ENCODE measurements around the gene EEIG2.
A peak's percentile ranks its signal among the peaks of the same experiment; 100 is the strongest.

EEIG2 gene

DNA sequence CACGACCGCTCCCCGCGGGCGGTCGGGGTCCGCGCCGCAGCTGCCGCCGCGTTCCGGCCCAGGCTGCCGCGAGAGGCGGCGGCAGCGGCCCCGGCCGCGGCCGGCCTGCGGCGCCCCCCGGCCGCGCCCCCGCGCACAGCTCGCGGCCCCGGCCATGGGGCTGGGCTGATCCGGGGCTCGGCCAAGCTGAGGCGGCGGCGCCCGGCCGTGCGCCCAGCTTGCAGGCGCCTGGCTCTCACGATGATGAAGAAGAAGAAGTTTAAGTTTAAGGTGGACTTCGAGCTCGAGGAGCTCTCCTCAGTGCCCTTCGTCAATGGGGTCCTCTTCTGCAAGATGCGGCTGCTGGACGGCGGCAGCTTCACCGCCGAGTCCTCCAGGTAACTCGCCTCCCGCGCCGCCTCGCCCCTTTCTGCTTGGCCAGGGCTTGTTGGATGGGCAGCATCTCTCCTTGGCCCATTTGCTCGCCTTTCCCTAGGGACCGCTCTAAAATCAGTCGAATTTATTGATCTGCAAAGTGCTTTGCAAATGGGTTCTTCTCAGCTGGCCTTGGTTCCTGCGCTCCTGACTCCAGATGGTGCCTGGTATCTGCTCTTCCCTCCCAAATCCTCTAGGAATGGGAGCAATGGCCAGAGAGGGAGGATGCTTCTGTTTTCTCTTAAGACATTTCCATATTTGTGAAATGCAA is 431 bp downstream of the EEIG2 start:
- TF ChIP-seq, protein P1, sequence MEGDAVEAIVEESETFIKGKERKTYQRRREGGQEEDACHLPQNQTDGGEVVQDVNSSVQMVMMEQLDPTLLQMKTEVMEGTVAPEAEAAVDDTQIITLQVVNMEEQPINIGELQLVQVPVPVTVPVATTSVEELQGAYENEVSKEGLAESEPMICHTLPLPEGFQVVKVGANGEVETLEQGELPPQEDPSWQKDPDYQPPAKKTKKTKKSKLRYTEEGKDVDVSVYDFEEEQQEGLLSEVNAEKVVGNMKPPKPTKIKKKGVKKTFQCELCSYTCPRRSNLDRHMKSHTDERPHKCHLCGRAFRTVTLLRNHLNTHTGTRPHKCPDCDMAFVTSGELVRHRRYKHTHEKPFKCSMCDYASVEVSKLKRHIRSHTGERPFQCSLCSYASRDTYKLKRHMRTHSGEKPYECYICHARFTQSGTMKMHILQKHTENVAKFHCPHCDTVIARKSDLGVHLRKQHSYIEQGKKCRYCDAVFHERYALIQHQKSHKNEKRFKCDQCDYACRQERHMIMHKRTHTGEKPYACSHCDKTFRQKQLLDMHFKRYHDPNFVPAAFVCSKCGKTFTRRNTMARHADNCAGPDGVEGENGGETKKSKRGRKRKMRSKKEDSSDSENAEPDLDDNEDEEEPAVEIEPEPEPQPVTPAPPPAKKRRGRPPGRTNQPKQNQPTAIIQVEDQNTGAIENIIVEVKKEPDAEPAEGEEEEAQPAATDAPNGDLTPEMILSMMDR (IDR thresholded peaks at IDR 0.05; ENCODE audit: borderline replicate concordance, control extremely low read depth, extremely low read depth, insufficient read depth, missing control alignments) = no peak
- in situ Hi-C loops (cut with MboI; ENCODE audit: low sequenced_read_pairs, unreplicated experiment) = loop anchor here (5.0 kb wide), 1 partner anchor 53 kb away; no protein-coding TSS in a partner anchor
- DNase-seq (ENCODE audit: low spot score) = no peak

DNA sequence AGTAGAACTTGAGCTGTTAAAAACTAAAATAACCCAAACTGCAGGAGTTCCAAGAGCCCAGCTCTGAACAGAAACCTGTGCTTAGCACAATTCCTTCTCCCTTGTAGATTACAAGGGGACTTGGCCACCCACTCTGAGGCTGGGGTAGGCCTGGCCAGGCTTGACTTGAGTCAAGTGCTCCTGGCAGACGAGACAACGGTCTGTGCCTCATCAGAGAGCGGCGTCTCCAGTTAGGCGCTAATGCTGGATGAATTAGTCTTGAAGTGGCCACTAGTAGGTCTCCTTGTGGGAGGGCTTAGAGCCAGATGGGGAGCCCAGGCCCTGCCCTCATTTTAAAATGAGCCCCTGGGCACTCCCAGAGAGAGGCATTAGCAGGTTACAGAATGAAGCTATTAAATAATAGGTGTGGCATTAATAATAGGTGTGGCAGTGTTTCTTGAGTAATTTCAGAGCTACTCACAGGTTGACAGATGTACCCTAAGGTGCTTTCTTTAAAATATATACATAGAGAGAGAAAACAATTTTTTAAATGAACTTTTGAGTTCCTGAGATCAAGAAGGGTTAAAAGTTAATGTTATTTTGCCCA is 1.1 kb downstream of the EEIG2 start:
- DNase-seq (ENCODE audit: low spot score) = peak; percentile 50
- in situ Hi-C loops (cut with MboI; ENCODE audit: low sequenced_read_pairs, unreplicated experiment) = loop anchor here (5.0 kb wide), 1 partner anchor 54 kb away; no protein-coding TSS in a partner anchor
- TF ChIP-seq, protein P1 (IDR thresholded peaks at IDR 0.05; ENCODE audit: borderline replicate concordance, control extremely low read depth, extremely low read depth, insufficient read depth, missing control alignments) = no peak

DNA sequence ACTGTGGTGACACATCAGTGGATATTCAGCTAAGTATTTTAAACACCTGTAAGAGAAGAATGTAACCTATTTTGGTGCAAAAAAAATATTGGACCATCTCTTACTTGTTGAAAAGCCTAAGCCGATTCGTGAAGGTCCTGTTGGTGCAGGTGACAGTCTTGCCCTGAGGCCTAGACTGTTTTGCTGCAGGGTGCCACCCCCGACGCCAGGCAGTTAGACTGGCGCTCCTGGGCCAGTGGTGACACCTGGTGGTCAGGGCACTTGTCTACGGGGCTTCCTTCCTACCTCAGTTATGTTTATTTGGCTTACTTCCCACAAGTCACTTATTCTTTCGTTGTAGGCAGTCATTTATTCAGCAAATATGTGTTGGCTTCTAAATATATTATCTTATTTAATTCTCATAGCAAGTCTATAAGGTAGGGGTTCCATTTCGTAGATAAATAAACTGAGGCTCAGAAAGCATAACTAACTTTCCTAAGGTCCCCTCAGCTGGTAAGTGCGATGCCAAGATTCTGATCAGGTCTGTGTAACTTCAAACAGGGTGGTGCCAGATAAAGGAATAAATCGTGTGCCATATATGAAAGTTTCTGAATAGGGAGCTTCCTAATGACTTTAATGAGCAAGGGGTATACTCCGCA is 1.9 kb downstream of the EEIG2 start:
- in situ Hi-C loops (cut with MboI; ENCODE audit: low sequenced_read_pairs, unreplicated experiment) = loop anchor here (5.0 kb wide), 1 partner anchor 55 kb away; no protein-coding TSS in a partner anchor
- DNase-seq (ENCODE audit: low spot score) = peak; percentile 70
- TF ChIP-seq, protein P1 (IDR thresholded peaks at IDR 0.05; ENCODE audit: borderline replicate concordance, control extremely low read depth, extremely low read depth, insufficient read depth, missing control alignments) = peak; percentile 87

DNA sequence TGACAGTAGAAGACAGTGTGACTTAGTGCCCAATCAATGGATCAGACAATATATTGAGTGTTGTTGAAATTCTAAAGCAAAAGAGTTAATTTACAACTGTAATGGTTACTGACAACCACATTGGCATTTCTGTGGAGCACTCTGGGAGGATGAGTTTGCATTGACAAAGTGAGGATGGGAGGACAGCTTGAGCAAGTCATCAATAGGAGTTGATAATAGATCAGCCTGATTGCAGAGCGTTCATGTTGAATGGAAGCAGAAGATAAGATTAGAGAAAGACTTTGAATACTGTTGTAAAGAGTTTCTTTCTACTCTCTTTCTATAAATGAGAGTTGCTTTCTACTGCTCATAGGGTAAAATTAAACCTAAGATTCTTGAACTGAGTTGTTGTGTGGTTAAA is 3.9 kb downstream of the EEIG2 start:
- in situ Hi-C loops (cut with MboI; ENCODE audit: low sequenced_read_pairs, unreplicated experiment) = loop anchor here (5.0 kb wide), 1 partner anchor 57 kb away; no protein-coding TSS in a partner anchor
- TF ChIP-seq, protein P1 (IDR thresholded peaks at IDR 0.05; ENCODE audit: borderline replicate concordance, control extremely low read depth, extremely low read depth, insufficient read depth, missing control alignments) = no peak
- DNase-seq (ENCODE audit: low spot score) = no peak

DNA sequence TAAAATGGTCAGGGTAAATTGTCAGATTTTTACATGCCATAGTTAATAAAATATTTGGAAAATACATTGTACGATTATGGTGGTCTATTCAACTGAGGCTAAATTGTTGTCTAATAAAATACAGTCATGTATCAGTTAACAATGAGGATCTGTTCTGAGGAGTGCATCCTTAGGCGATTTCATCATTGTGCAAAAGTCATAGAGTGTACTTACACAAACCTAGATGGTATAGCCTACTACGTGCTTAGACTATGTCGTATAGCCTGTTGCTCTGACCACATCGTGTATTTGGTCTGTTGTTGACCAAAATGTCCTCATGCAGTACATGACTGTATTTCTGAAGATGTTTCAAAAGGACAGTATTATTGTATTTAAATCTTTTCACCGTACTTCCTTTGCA is 5.2 kb downstream of the EEIG2 start:
- in situ Hi-C loops (cut with MboI; ENCODE audit: low sequenced_read_pairs, unreplicated experiment) = no loop called here
- DNase-seq (ENCODE audit: low spot score) = no peak
- TF ChIP-seq, protein P1 (IDR thresholded peaks at IDR 0.05; ENCODE audit: borderline replicate concordance, control extremely low read depth, extremely low read depth, insufficient read depth, missing control alignments) = no peak

DNA sequence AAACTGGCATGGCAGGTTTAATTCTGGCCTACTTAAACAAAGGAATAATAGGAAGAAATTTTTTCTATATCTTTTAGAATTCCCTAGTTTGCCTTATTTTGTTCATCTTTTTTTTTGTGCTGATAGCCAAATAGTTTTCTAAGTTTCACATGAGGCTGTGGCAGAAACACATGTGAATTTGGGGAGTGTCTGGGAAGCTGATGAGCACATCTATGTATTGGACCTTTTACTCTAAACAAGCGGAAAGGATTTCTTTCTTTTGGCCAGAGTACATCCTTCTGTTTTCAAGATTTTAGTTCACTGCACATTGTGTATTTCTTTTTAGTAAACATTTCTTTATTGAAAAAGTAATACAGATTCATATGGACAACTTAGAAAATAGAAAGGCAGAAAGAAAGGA is 5.6 kb downstream of the EEIG2 start:
- in situ Hi-C loops (cut with MboI; ENCODE audit: low sequenced_read_pairs, unreplicated experiment) = no loop called here
- no peak for DNase-seq (ENCODE audit: low spot score)
- TF ChIP-seq, protein P1 (IDR thresholded peaks at IDR 0.05; ENCODE audit: borderline replicate concordance, control extremely low read depth, extremely low read depth, insufficient read depth, missing control alignments) = no peak

Measured in GM13976 (cell line).